PC-3 (cell line): ENCODE measurements around the gene VWDE. TPM values are rescaled to one million over a fixed set of nuclear protein-coding genes. Genes with fewer than 3 reads are reported as not detected.

Experiments used
- ATAC-seq: fragments of 200-7000 bp; cut with Tn5 transposase; 2 replicates; pipeline ENCODE4 v1.9.1; 2020; ENCODE audit warnings: mild to moderate bottlenecking, moderate library complexity
- BruUV-seq: library from RNA; stranded (reverse); fragments of 400-500 nt; replicated peaks from 2 replicates; lab custom pipeline; 2021; lab: Mats Ljungman, UMichigan
- CTCF ChIA-PET: fragments of 300-600 bp; sonication (Branson Sonifier 250); formaldehyde crosslinking; loops from one replicate; lab custom pipeline; 2022; ENCODE audit warnings: antibody characterized with exemption; lab: Charles Lee
- POLR2A ChIA-PET: fragments of 300-600 bp; sonication (Branson Sonifier 250); formaldehyde crosslinking; loops from one replicate; lab custom pipeline; 2022; ENCODE audit warnings: antibody characterized with exemption; ENCODE audit not compliant: unreplicated experiment; lab: Charles Lee
- DNase-seq: peaks from one replicate; pipeline ENCODE4 v3.0.0-alpha.2; 2015
- H2AFZ ChIP-seq: fragments of 300-600 bp; sonication (generic); 2 replicates; pipeline ENCODE4 v1.6.0; 2016; ENCODE audit warnings: antibody characterized with exemption, low read length
- H3F3A ChIP-seq: fragments of 300-600 bp; sonication (generic); one replicate; pipeline ENCODE4 v1.6.0; 2017; ENCODE audit warnings: antibody characterized with exemption, low read length, control low read depth, mild to moderate bottlenecking; ENCODE audit not compliant: unreplicated experiment
- H3K27ac ChIP-seq: fragments of 300-600 bp; sonication (generic); 2 replicates; pipeline ENCODE4 v1.5.1; 2016; ENCODE audit warnings: mild to moderate bottlenecking, low read length
- H3K27me3 ChIP-seq: fragments of 300-600 bp; sonication (generic); 2 replicates; pipeline ENCODE4 v1.6.1; 2016; ENCODE audit warnings: low read length, mixed read lengths
- H3K36me3 ChIP-seq: fragments of 300-600 bp; sonication (generic); 2 replicates; pipeline ENCODE4 v1.6.1; 2016; ENCODE audit warnings: low read depth, mixed run types, low read length, mixed read lengths
- H3K4me1 ChIP-seq: fragments of 300-600 bp; sonication (generic); 2 replicates; pipeline ENCODE4 v1.5.1; 2016; ENCODE audit warnings: low read length; ENCODE audit not compliant: insufficient read depth
- H3K4me2 ChIP-seq: fragments of 300-600 bp; sonication (generic); 2 replicates; pipeline ENCODE4 v1.6.0; 2016; ENCODE audit warnings: low read length
- H3K4me3 ChIP-seq: fragments of 300-600 bp; sonication (generic); 2 replicates; pipeline ENCODE4 v1.5.1; 2016; ENCODE audit warnings: mild to moderate bottlenecking, low read length, mixed read lengths
- H3K79me2 ChIP-seq: fragments of 300-600 bp; sonication (generic); 2 replicates; pipeline ENCODE4 v1.6.1; 2017; ENCODE audit warnings: low read length, mixed read lengths
- H3K9ac ChIP-seq: fragments of 300-600 bp; sonication (generic); 2 replicates; pipeline ENCODE4 v1.6.0; 2016; ENCODE audit warnings: mild to moderate bottlenecking, low read length
- H3K9me2 ChIP-seq: fragments of 300-600 bp; sonication (generic); replicated peaks from 2 replicates; pipeline ENCODE4 v1.6.1; 2016; ENCODE audit warnings: mixed run types, low read length, mixed read lengths
- H3K9me3 ChIP-seq: fragments of 300-600 bp; sonication (generic); 2 replicates; pipeline ENCODE4 v1.6.1; 2016; ENCODE audit warnings: low read length, mixed read lengths
- H4K20me1 ChIP-seq: fragments of 300-600 bp; sonication (generic); 2 replicates; pipeline ENCODE4 v1.6.1; 2016; ENCODE audit warnings: low read length, mixed read lengths
- CTCF ChIP-seq: fragments of 300-600 bp; sonication (generic); conservative IDR thresholded peaks from 2 replicates; pipeline ENCODE4 v1.5.1; 2017; ENCODE audit warnings: antibody characterized with exemption, low read depth, mild to moderate bottlenecking, low read length
- EZH2 ChIP-seq: fragments of 300-600 bp; sonication (generic); IDR thresholded peaks from one replicate; pipeline ENCODE4 v1.6.1; 2017; ENCODE audit warnings: antibody characterized with exemption, mild to moderate bottlenecking, low read length; ENCODE audit not compliant: unreplicated experiment
- EZH2phosphoT487 ChIP-seq: fragments of 300-600 bp; sonication (generic); IDR thresholded peaks from 2 replicates; pipeline ENCODE4 v1.6.1; 2018; ENCODE audit warnings: mild to moderate bottlenecking, antibody characterized with exemption, low read length, borderline replicate concordance
- intact Hi-C: fragments of 100-400 bp; cut with micrococcal nuclease; formaldehyde crosslinking; loops from 2 replicates; pipeline ENCODE4 v1.9.0; 2023
- total RNA-seq: library from RNA; depleted of rRNA; stranded (reverse); fragments of >200 nt; gene quantifications from 2 replicates; pipeline ENCODE4 v1.2.3, GENCODE V29; 2014

VWDE gene
- total RNA-seq, 1 experiment from 2014 or later: 7.7 TPM

DNA sequence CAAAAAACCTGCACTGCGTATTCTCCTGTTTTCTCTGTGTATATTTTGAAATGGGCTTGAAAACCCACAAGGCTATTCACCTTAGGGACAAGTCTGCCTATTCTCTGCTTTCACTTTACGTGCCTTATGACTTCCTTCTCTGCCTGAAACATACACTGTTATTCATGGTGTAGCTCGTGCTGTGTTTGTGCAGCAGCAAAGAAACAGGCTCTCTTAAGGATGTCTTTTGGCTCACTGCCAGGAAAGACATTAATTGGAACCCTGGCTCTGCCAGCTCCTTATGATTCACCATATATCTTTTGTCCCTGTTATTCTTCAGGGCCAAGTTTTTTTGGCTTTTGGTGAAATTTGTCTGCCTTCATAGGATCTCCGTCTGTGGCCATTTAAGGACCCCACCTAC lies 100.2 kb downstream of the VWDE start:
- H3K4me3 ChIP-seq: no peak overlapping the region; the same call in 1 of the 2 replicates

GRCh38 chr7:12303062-12303461 lies 100.6 kb downstream of the VWDE start:
- ATAC-seq: peak; percentile 90
- ChIA-PET CTCF (no interaction called here), POLR2A (interaction anchor here (0.5 kb wide), 1 partner anchor 713 kb away, joined by 3 read pairs; no protein-coding TSS in a partner anchor)
- Histone ChIP-seq H3K36me3 (no peaks in the 10 kb centered on the region), H3K9ac (no peak overlapping the region), H3F3A (no peaks in the 10 kb centered on the region), H2AFZ (no peak overlapping the region), H3K4me1 (peaks cover 33% of the 10 kb centered on the region), H3K79me2 (no peaks in the 10 kb centered on the region), H3K9me2 (no peaks in the 10 kb centered on the region), H4K20me1 (no peaks in the 10 kb centered on the region), H3K27ac (peak overlapping the region; percentile 44), H3K9me3 (no peaks in the 10 kb centered on the region), H3K27me3 (no peaks in the 10 kb centered on the region), H3K4me2 (peak overlapping the region; percentile 33), H3K4me3 (no peak overlapping the region; the same call in 1 of the 2 replicates)
- DNase-seq: peak; percentile 81
- intact Hi-C loops: no loop called here
- TF ChIP-seq EZH2phosphoT487: no peak
- TF ChIP-seq EZH2: no peak
- TF ChIP-seq CTCF: no peak
- BruUV-seq: no TSS peak

More for the DNA sequence above, 100.2 kb downstream of the VWDE start:
- no peaks in the 10 kb centered on the region for H3F3A ChIP-seq
- no peaks in the 10 kb centered on the region for H3K9me2 ChIP-seq
- ChIA-PET CTCF (no interaction called here), POLR2A (interaction anchor here (0.5 kb wide), 1 partner anchor 712 kb away, joined by 3 read pairs; no protein-coding TSS in a partner anchor)
- H3K4me2 ChIP-seq: peak overlapping the region; percentile 33
- peak overlapping the region; percentile 44 for H3K27ac ChIP-seq
- no TSS peak for BruUV-seq
- no peaks in the 10 kb centered on the region for H3K9me3 ChIP-seq
- no peaks in the 10 kb centered on the region for H4K20me1 ChIP-seq
- H3K27me3 ChIP-seq: no peaks in the 10 kb centered on the region
- no peaks in the 10 kb centered on the region for H3K36me3 ChIP-seq
- intact Hi-C loops: no loop called here
- ATAC-seq (peak; percentile 68), DNase-seq (peak; percentile 56)
- H3K9ac ChIP-seq: no peak overlapping the region
- peaks cover 29% of the 10 kb centered on the region for H3K4me1 ChIP-seq
- TF ChIP-seq EZH2: no peak
- no peak for TF ChIP-seq CTCF
- TF ChIP-seq EZH2phosphoT487: no peak
- H3K79me2 ChIP-seq: no peaks in the 10 kb centered on the region
- no peak overlapping the region for H2AFZ ChIP-seq

GRCh38 chr7:12300415-12300814 lies 103.2 kb downstream of the VWDE start:
- POLR2A ChIA-PET: no interaction called here

More at GRCh38 chr7:12300415-12300814, 103.2 kb downstream of the VWDE start:
- CTCF ChIA-PET: no interaction called here
- intact Hi-C loops: no loop called here
- H3K9ac ChIP-seq: no peak overlapping the region
- no peaks in the 10 kb centered on the region for H3F3A ChIP-seq
- H4K20me1 ChIP-seq: no peaks in the 10 kb centered on the region
- TF ChIP-seq EZH2 (no peak), CTCF (no peak), EZH2phosphoT487 (no peak)
- BruUV-seq: no TSS peak
- no peaks in the 10 kb centered on the region for H3K36me3 ChIP-seq
- H3K4me1 ChIP-seq: peaks cover 44% of the 10 kb centered on the region
- H3K9me3 ChIP-seq: no peaks in the 10 kb centered on the region
- H2AFZ ChIP-seq: no peak overlapping the region
- no peaks in the 10 kb centered on the region for H3K79me2 ChIP-seq
- no peak overlapping the region for H3K4me3 ChIP-seq
- DNase-seq (no peak), ATAC-seq (no peak)
- H3K9me2 ChIP-seq: no peaks in the 10 kb centered on the region
- H3K27me3 ChIP-seq: no peaks in the 10 kb centered on the region
- H3K27ac ChIP-seq: no peak overlapping the region
- H3K4me2 ChIP-seq: no peak overlapping the region
